HEK293 (cell line): Measurements from ENCODE around the gene MT1F.
A peak's percentile ranks its signal among the peaks of the same experiment; 100 is the strongest.

ENCODE experiments used
- CTCF ChIA-PET: fragments of 350-600 bp; formaldehyde crosslinking; extraction: SDS; loops from one replicate; lab custom pipeline; 2021; ENCODE audit warnings: antibody characterized with exemption; lab: Yijun Ruan, JAX
- POLR2A ChIA-PET: fragments of 300-600 bp; formaldehyde crosslinking; extraction: SDS; loops from one replicate; lab custom pipeline; 2020; ENCODE audit warnings: antibody characterized with exemption, inconsistent platforms; lab: Yijun Ruan, JAX
- H3K27ac ChIP-seq: fragments of 200-500 bp; sonication (Bioruptor generic); 2 replicates; pipeline ENCODE4 v1.5.1; 2014; ENCODE audit warnings: low read depth, low read length, control low read depth, inconsistent platforms; ENCODE audit errors: extremely low read depth
- H3K36me3 ChIP-seq, 2 experiments: fragments of 200-500 bp in 1 of 2; sonication (Bioruptor generic) in 1 of 2; 1 replicate in 1 of 2; 2 replicates in 1 of 2; pipeline ENCODE4 v1.5.1; 2014 to 2017; ENCODE audit warnings: inconsistent platforms in 2 of 2, low read length in 2 of 2; ENCODE audit not compliant: control insufficient read depth in 2 of 2, insufficient read depth in 1 of 2
- H3K4me1 ChIP-seq: fragments of 200-500 bp; sonication (Bioruptor generic); 2 replicates; pipeline ENCODE4 v1.5.1; 2014; ENCODE audit warnings: mild to moderate bottlenecking, low read length, inconsistent platforms; ENCODE audit not compliant: control insufficient read depth, insufficient read depth
- H3K4me3 ChIP-seq: 2 replicates; pipeline ENCODE4 v1.5.1; 2011; ENCODE audit warnings: low read depth, mild to moderate bottlenecking, control low read depth, low read length, moderate library complexity
- H3K9me3 ChIP-seq: fragments of 200-500 bp; sonication (Bioruptor generic); 2 replicates; pipeline ENCODE4 v1.5.1; 2014; ENCODE audit warnings: low read depth, low read length, inconsistent platforms; ENCODE audit not compliant: control insufficient read depth, insufficient read depth
- KLF7 ChIP-seq: fragments of 450-650 bp; formaldehyde crosslinking; IDR thresholded peaks from 2 replicates; pipeline ENCODE4 v1.5.1; 2016; ENCODE audit warnings: missing biosample characterization, missing genetic modification characterization, borderline replicate concordance
- OSR2 ChIP-seq: fragments of 450-650 bp; formaldehyde crosslinking; IDR thresholded peaks from 2 replicates; pipeline ENCODE4 v1.5.1; 2016; ENCODE audit warnings: missing biosample characterization, missing genetic modification characterization
- WT1 ChIP-seq: fragments of 450-650 bp; formaldehyde crosslinking; IDR thresholded peaks from 2 replicates; pipeline ENCODE4 v1.5.1; 2016; ENCODE audit warnings: missing biosample characterization, missing genetic modification characterization
- ZNF221 ChIP-seq: fragments of 450-650 bp; formaldehyde crosslinking; IDR thresholded peaks from 2 replicates; pipeline ENCODE4 v1.5.1; 2017; ENCODE audit warnings: missing biosample characterization, missing genetic modification characterization, borderline replicate concordance
- ZNF239 ChIP-seq: fragments of 450-650 bp; formaldehyde crosslinking; IDR thresholded peaks from 2 replicates; pipeline ENCODE4 v1.5.1; 2016; ENCODE audit warnings: missing biosample characterization, missing genetic modification characterization
- ZNF248 ChIP-seq: fragments of 450-650 bp; formaldehyde crosslinking; IDR thresholded peaks from 2 replicates; pipeline ENCODE4 v1.5.1; 2017; ENCODE audit warnings: missing biosample characterization, missing genetic modification characterization
- ZNF514 ChIP-seq: fragments of 450-650 bp; formaldehyde crosslinking; IDR thresholded peaks from 2 replicates; pipeline ENCODE4 v1.5.1; 2016; ENCODE audit warnings: missing biosample characterization, missing genetic modification characterization
- ZNF626 ChIP-seq: fragments of 450-650 bp; sonication (Bioruptor Pico); formaldehyde crosslinking; IDR thresholded peaks from 2 replicates; pipeline ENCODE4 v1.5.1; 2018; ENCODE audit warnings: missing biosample characterization, missing genetic modification characterization, inconsistent platforms
- ZNF768 ChIP-seq: fragments of 450-650 bp; formaldehyde crosslinking; IDR thresholded peaks from 2 replicates; pipeline ENCODE4 v1.5.1; 2018; ENCODE audit warnings: missing biosample characterization, mild to moderate bottlenecking, missing genetic modification characterization
- TF ChIP-seq, protein P1 (sequence below): fragments of 450-650 bp; formaldehyde crosslinking; IDR thresholded peaks from 2 replicates; pipeline ENCODE4 v1.5.1; 2017; ENCODE audit warnings: missing biosample characterization, mild to moderate bottlenecking, missing genetic modification characterization, moderate library complexity
- TF ChIP-seq, protein P2 (sequence below): fragments of 450-650 bp; formaldehyde crosslinking; IDR thresholded peaks from 2 replicates; pipeline ENCODE4; 2016; ENCODE audit warnings: missing biosample characterization, missing genetic modification characterization
- TF ChIP-seq, protein P3 (sequence below): fragments of 450-650 bp; formaldehyde crosslinking; IDR thresholded peaks from 2 replicates; pipeline ENCODE4 v1.5.1; 2016; ENCODE audit warnings: missing biosample characterization, missing genetic modification characterization
- TF ChIP-seq, protein P4 (sequence below): fragments of 450-650 bp; formaldehyde crosslinking; IDR thresholded peaks from 2 replicates; pipeline ENCODE4 v1.5.1; 2016; ENCODE audit warnings: missing biosample characterization, missing genetic modification characterization

MT1F gene

DNA sequence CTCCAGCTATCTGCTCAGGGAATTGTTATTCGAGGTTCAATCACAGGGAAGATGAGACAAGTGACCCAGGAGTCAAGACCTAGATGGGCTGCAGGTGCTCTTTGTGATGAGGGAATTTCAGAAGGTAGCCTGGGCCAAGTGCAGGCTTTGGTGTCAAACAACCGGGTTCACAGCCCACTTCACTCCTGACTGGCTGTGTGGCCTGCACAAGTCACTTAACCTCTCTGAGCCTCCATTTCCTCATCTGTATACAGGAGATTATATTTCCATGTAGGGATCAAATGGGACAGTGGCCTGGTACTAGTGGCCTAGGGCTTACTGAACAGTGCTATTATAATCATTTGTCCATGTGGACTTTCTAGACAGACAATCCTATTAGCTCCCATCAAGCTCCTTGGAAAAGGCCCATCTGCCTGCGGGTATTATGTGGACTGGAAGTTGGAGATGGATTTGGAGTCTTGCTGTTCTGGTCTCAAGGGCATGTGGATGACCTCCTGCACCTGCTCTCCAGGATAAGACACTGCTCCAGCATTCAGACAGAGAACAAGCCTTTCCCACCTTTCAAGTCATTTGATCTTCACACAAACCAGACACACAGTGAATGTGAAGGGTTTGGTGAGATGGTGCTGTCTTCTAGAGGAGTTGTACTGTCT lies 21.4 kb downstream of the MT1F start:
- Histone ChIP-seq H3K36me3 (no peaks in the 10 kb centered on the region), H3K4me1 (peaks cover 3% of the 10 kb centered on the region), H3K9me3 (no peaks in the 10 kb centered on the region), H3K27ac (no peak overlapping the region), H3K4me3 (no peak overlapping the region)
- ChIA-PET CTCF (interaction anchor here (1.8 kb wide), 1 partner anchor 22 kb away, joined by 8 read pairs; no protein-coding TSS in a partner anchor), POLR2A (no interaction called here)
- TF ChIP-seq ZNF221 (tag by site-specific recombination) (no peak), ZNF768 (tag by site-specific recombination) (peak; percentile 37; the same call in 1 of the 2 replicates)

DNA sequence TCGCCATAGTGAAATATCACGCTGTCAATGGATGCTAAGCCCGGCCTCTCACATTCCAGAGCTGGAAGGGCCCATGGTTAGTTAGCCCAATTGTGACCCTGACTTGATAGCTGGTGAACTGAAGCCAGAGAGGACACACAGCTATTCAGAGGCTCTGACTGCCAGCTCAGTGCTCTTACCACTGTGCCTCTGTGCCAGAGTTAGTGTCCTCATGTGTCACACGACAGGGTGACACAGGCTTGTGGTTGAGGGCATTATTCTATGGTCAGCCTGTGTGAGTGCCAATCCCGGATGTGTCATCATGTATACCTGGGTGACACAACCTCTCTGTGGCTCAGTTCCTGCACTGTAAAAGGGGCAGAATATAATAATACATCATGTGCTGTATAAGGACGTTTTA lies 22.1 kb downstream of the MT1F start:
- CTCF ChIA-PET = interaction anchor here (1.8 kb wide), 1 partner anchor 22 kb away, joined by 8 read pairs; no protein-coding TSS in a partner anchor
- Histone ChIP-seq H3K36me3 (no peaks in the 10 kb centered on the region), H3K27ac (no peak overlapping the region), H3K4me3 (no peak overlapping the region), H3K9me3 (no peaks in the 10 kb centered on the region), H3K4me1 (peaks cover 3% of the 10 kb centered on the region)
- TF ChIP-seq ZNF626 (tag by site-specific recombination) (no peak), ZNF514 (tag by site-specific recombination) (no peak), WT1 (tag by site-specific recombination) (no peak), ZNF239 (tag by site-specific recombination) (no peak), KLF7 (no peak), ZNF248 (tag by site-specific recombination) (no peak), OSR2 (tag by site-specific recombination) (no peak)
- TF ChIP-seq, protein P1, sequence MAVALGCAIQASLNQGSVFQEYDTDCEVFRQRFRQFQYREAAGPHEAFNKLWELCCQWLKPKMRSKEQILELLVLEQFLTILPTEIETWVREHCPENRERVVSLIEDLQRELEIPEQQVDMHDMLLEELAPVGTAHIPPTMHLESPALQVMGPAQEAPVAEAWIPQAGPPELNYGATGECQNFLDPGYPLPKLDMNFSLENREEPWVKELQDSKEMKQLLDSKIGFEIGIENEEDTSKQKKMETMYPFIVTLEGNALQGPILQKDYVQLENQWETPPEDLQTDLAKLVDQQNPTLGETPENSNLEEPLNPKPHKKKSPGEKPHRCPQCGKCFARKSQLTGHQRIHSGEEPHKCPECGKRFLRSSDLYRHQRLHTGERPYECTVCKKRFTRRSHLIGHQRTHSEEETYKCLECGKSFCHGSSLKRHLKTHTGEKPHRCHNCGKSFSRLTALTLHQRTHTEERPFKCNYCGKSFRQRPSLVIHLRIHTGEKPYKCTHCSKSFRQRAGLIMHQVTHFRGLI = no peak
- TF ChIP-seq, protein P2, sequence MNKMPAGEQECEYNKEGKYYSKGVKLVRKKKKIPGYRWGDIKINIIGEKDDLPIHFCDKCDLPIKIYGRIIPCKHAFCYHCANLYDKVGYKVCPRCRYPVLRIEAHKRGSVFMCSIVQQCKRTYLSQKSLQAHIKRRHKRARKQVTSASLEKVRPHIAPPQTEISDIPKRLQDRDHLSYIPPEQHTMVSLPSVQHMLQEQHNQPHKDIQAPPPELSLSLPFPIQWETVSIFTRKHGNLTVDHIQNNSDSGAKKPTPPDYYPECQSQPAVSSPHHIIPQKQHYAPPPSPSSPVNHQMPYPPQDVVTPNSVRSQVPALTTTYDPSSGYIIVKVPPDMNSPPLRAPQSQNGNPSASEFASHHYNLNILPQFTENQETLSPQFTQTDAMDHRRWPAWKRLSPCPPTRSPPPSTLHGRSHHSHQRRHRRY = no peak
- TF ChIP-seq, protein P3, sequence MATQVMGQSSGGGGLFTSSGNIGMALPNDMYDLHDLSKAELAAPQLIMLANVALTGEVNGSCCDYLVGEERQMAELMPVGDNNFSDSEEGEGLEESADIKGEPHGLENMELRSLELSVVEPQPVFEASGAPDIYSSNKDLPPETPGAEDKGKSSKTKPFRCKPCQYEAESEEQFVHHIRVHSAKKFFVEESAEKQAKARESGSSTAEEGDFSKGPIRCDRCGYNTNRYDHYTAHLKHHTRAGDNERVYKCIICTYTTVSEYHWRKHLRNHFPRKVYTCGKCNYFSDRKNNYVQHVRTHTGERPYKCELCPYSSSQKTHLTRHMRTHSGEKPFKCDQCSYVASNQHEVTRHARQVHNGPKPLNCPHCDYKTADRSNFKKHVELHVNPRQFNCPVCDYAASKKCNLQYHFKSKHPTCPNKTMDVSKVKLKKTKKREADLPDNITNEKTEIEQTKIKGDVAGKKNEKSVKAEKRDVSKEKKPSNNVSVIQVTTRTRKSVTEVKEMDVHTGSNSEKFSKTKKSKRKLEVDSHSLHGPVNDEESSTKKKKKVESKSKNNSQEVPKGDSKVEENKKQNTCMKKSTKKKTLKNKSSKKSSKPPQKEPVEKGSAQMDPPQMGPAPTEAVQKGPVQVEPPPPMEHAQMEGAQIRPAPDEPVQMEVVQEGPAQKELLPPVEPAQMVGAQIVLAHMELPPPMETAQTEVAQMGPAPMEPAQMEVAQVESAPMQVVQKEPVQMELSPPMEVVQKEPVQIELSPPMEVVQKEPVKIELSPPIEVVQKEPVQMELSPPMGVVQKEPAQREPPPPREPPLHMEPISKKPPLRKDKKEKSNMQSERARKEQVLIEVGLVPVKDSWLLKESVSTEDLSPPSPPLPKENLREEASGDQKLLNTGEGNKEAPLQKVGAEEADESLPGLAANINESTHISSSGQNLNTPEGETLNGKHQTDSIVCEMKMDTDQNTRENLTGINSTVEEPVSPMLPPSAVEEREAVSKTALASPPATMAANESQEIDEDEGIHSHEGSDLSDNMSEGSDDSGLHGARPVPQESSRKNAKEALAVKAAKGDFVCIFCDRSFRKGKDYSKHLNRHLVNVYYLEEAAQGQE (tag by site-specific recombination) = no peak
- TF ChIP-seq, protein P4, sequence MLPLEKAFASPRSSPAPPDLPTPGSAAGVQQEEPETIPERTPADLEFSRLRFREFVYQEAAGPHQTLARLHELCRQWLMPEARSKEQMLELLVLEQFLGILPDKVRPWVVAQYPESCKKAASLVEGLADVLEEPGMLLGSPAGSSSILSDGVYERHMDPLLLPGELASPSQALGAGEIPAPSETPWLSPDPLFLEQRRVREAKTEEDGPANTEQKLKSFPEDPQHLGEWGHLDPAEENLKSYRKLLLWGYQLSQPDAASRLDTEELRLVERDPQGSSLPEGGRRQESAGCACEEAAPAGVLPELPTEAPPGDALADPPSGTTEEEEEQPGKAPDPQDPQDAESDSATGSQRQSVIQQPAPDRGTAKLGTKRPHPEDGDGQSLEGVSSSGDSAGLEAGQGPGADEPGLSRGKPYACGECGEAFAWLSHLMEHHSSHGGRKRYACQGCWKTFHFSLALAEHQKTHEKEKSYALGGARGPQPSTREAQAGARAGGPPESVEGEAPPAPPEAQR (tag by site-specific recombination) = no peak
- POLR2A ChIA-PET = no interaction called here
